ENCODE measurements around the gene MOG.

GRCh38 chr6:29649701-29650673 is 6.9 kb upstream of the MOG start:
- TF ChIP-seq CTCF (IDR thresholded peaks at IDR 0.05; ENCODE audit: borderline replicate concordance, extremely low read depth, low read length, poor library complexity, severe bottlenecking) (peak; percentile 98), EZH2 (IDR thresholded peaks at IDR 0.05; ENCODE audit: borderline replicate concordance, low read depth, low read length, severe bottlenecking) (no peak)
